HL-60 (cell line): ENCODE measurements around the gene SHOX.
"Not testable (repeated sequence)": the region's sequence is repeated elsewhere in the genome, so short reads cannot be mapped to it uniquely, and the experiment has no call there.

ENCODE experiments used
- DNase-seq, 2 experiments: peaks; one replicate each; pipeline ENCODE4 v3.0.0-alpha.2; 2010 to 2020; ENCODE audit warnings: low read depth in 1 of 2, low spot score in 1 of 2
- H3K27ac ChIP-seq: fragments of 250-450 bp; sonication (Bioruptor Pico); replicated peaks from 2 replicates; pipeline ENCODE4 v1.5.1; 2020; ENCODE audit warnings: mild to moderate bottlenecking, moderate library complexity
- H3K27me3 ChIP-seq: fragments of 250-450 bp; sonication (Bioruptor Pico); 2 replicates; pipeline ENCODE4 v1.5.1; 2021; ENCODE audit warnings: mild to moderate bottlenecking, moderate library complexity; ENCODE audit not compliant: insufficient read depth, poor library complexity, severe bottlenecking
- H3K4me3 ChIP-seq: replicated peaks from 2 replicates; pipeline ENCODE4 v1.5.1; 2011; ENCODE audit warnings: mild to moderate bottlenecking, control low read depth, low read length; ENCODE audit not compliant: insufficient read depth
- CTCF ChIP-seq: IDR thresholded peaks from one replicate; pipeline ENCODE4 v1.5.1; 2011; ENCODE audit warnings: low read length, control low read depth, inconsistent platforms; ENCODE audit not compliant: insufficient read depth
- GABPA ChIP-seq: IDR thresholded peaks from 2 replicates; pipeline ENCODE4 v1.6.1; 2012; ENCODE audit warnings: low read depth
- POLR2AphosphoS5 ChIP-seq: IDR thresholded peaks from 2 replicates; pipeline ENCODE4 v1.6.1; 2012; ENCODE audit warnings: low read depth
- SPI1 ChIP-seq: IDR thresholded peaks from 2 replicates; pipeline ENCODE4 v1.6.1; 2012; ENCODE audit warnings: low read depth, mild to moderate bottlenecking, borderline replicate concordance
- TF ChIP-seq, protein P1 (sequence below): IDR thresholded peaks from 2 replicates; pipeline ENCODE4 v1.6.1; 2012; ENCODE audit warnings: low read depth; ENCODE audit not compliant: insufficient replicate concordance

SHOX gene

GRCh38 chrX:623268-623598 is 7.4 kb upstream of the SHOX start:
- no peak for TF ChIP-seq POLR2AphosphoS5
- TF ChIP-seq, protein P1, sequence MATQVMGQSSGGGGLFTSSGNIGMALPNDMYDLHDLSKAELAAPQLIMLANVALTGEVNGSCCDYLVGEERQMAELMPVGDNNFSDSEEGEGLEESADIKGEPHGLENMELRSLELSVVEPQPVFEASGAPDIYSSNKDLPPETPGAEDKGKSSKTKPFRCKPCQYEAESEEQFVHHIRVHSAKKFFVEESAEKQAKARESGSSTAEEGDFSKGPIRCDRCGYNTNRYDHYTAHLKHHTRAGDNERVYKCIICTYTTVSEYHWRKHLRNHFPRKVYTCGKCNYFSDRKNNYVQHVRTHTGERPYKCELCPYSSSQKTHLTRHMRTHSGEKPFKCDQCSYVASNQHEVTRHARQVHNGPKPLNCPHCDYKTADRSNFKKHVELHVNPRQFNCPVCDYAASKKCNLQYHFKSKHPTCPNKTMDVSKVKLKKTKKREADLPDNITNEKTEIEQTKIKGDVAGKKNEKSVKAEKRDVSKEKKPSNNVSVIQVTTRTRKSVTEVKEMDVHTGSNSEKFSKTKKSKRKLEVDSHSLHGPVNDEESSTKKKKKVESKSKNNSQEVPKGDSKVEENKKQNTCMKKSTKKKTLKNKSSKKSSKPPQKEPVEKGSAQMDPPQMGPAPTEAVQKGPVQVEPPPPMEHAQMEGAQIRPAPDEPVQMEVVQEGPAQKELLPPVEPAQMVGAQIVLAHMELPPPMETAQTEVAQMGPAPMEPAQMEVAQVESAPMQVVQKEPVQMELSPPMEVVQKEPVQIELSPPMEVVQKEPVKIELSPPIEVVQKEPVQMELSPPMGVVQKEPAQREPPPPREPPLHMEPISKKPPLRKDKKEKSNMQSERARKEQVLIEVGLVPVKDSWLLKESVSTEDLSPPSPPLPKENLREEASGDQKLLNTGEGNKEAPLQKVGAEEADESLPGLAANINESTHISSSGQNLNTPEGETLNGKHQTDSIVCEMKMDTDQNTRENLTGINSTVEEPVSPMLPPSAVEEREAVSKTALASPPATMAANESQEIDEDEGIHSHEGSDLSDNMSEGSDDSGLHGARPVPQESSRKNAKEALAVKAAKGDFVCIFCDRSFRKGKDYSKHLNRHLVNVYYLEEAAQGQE: no peak
- no peak for TF ChIP-seq CTCF
- no peak for TF ChIP-seq GABPA
- TF ChIP-seq SPI1: no peak
- DNase-seq: no peak
- H3K4me3 ChIP-seq: no peak overlapping the region
- H3K27me3 ChIP-seq: peaks cover 28% of the 10 kb centered on the region
- no peak overlapping the region for H3K27ac ChIP-seq

DNA sequence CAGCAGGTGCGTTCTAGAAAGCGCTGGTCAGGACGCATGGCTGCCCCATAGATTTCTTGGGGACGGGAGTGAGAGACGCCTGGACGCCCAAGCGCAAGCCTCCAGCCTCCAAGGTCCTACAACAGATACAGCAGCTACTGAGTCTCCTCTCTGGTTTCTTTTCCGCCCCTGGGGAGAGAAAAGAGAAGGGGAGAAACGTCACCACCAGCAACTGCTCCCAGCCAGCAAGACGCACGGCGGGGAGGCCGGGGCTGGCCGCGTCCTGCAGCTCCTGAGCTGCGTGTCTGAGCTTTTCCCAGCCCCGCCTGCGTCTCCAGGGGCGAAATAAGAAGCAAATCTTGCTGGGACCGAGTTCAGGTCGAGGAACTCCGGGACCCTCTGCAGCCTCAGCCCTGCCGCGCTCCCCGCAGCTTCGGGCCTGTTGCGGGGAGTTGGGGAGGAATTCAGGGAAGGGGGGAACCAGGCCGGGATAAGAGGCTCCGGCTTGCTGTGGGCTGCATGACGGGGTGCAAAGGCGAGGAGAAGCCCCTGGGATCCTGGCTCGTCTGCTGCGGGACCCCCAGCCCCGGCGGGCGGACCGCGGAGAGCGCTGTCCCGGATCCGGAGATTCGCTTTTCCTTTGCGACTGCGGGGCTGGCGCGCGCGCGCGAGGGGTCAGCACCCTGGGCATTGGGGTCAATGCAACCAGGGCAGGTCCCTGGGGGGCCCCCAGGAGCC is 6.8 kb upstream of the SHOX start:
- Histone ChIP-seq H3K27ac (no peak overlapping the region), H3K4me3 (no peak overlapping the region), H3K27me3 (peaks cover 28% of the 10 kb centered on the region)
- no peak for DNase-seq
- TF ChIP-seq POLR2AphosphoS5 (no peak), SPI1 (no peak), CTCF (no peak), GABPA (no peak)
- TF ChIP-seq, protein P1: no peak

- DNase-seq: no peak
- Histone ChIP-seq H3K27ac (no peak overlapping the region), H3K27me3 (peaks cover 35% of the 10 kb centered on the region), H3K4me3 (no peak overlapping the region)
- TF ChIP-seq SPI1: no peak
- TF ChIP-seq GABPA: no peak
- no peak for TF ChIP-seq CTCF
- TF ChIP-seq, protein P1: no peak
- no peak for TF ChIP-seq POLR2AphosphoS5
These were observed 5.4 kb upstream of the SHOX start for GRCh38 chrX:625137-625691.

DNA sequence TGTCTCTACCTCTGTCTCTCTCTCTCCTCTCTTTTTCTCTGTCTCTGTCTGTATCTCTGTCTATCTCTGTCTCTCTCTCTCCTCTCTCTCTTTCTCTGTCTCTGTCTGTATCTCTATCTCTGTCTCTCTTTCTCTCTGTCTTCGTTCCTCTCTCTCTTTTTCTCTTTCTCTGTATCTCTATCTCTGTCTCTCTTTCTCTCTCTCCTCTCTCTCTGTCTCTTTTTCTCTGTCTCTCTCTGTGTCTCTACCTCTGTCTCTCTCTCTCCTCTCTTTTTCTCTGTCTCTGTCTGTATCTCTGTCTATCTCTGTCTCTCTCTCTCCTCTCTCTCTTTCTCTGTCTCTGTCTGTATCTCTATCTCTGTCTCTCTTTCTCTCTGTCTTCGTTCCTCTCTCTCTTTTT is 4.5 kb upstream of the SHOX start:
- DNase-seq, H3K4me3 ChIP-seq, H3K27ac ChIP-seq: not testable (repeated sequence)
- peaks cover 40% of the 10 kb centered on the region for H3K27me3 ChIP-seq
